ENCODE data around the gene NLRP12.

DNA sequence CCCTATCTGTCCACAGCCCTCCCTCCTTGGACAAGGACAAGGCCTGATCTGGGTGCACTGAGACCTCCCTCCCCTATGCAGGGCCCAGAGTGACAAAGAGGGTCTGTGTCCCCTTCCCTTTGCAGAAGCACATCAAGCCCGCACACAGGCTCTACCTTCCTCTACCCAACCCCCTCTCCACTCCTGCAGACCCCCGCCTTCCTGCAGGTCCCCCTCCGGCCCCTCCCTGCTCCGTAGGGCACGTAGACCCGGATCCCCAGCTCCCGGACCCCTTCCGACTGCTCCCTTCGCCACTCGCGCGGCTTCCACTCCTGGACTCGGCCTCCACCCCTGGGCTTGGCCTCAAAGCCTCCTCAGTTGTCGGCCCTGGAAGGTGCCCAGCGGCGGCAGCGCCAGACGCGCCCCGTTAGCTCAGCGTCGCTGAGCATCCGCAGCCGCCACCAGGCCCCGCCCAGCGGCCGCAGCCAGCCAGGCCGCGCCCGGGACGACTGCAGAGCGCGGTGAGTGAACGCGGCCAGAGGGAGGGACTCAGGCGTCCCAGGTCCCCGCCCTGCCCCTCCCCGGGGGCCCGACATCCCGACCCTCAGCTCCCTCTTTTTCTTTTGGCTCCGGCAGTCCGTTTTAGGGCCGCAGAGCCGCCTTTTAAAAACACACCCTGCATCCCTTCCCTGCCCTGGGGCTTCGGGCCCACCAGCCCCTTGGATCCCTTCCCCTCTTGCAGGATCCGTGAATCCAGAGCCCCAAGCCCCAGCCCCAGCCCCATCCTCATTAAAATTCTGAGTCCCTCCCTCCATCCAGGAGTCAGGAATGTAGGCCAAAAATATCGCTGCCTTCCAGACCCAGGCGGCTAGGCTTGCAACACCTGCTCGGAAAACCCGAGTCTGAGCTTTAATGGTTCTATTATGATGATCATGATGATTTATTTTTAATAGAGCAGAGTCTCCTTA is 42.1 kb upstream of the NLRP12 start:
- TF ChIP-seq, protein P1, sequence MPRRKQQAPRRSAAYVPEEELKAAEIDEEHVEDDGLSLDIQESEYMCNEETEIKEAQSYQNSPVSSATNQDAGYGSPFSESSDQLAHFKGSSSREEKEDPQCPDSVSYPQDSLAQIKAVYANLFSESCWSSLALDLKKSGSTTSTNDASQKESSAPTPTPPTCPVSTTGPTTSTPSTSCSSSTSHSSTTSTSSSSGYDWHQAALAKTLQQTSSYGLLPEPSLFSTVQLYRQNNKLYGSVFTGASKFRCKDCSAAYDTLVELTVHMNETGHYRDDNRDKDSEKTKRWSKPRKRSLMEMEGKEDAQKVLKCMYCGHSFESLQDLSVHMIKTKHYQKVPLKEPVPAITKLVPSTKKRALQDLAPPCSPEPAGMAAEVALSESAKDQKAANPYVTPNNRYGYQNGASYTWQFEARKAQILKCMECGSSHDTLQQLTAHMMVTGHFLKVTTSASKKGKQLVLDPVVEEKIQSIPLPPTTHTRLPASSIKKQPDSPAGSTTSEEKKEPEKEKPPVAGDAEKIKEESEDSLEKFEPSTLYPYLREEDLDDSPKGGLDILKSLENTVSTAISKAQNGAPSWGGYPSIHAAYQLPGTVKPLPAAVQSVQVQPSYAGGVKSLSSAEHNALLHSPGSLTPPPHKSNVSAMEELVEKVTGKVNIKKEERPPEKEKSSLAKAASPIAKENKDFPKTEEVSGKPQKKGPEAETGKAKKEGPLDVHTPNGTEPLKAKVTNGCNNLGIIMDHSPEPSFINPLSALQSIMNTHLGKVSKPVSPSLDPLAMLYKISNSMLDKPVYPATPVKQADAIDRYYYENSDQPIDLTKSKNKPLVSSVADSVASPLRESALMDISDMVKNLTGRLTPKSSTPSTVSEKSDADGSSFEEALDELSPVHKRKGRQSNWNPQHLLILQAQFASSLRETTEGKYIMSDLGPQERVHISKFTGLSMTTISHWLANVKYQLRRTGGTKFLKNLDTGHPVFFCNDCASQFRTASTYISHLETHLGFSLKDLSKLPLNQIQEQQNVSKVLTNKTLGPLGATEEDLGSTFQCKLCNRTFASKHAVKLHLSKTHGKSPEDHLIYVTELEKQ (tag by site-specific recombination; IDR thresholded peaks at IDR 0.05; ENCODE audit: borderline replicate concordance): no peak
- TF ChIP-seq, protein P2, sequence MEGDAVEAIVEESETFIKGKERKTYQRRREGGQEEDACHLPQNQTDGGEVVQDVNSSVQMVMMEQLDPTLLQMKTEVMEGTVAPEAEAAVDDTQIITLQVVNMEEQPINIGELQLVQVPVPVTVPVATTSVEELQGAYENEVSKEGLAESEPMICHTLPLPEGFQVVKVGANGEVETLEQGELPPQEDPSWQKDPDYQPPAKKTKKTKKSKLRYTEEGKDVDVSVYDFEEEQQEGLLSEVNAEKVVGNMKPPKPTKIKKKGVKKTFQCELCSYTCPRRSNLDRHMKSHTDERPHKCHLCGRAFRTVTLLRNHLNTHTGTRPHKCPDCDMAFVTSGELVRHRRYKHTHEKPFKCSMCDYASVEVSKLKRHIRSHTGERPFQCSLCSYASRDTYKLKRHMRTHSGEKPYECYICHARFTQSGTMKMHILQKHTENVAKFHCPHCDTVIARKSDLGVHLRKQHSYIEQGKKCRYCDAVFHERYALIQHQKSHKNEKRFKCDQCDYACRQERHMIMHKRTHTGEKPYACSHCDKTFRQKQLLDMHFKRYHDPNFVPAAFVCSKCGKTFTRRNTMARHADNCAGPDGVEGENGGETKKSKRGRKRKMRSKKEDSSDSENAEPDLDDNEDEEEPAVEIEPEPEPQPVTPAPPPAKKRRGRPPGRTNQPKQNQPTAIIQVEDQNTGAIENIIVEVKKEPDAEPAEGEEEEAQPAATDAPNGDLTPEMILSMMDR (tag by site-specific recombination; IDR thresholded peaks at IDR 0.05): no peak
- TF ChIP-seq ZNF10 (tag by site-specific recombination; IDR thresholded peaks at IDR 0.05): no peak
- TF ChIP-seq ZNF76 (tag by site-specific recombination; IDR thresholded peaks at IDR 0.05; ENCODE audit: borderline replicate concordance, low read depth): no peak
- TF ChIP-seq, protein P3, sequence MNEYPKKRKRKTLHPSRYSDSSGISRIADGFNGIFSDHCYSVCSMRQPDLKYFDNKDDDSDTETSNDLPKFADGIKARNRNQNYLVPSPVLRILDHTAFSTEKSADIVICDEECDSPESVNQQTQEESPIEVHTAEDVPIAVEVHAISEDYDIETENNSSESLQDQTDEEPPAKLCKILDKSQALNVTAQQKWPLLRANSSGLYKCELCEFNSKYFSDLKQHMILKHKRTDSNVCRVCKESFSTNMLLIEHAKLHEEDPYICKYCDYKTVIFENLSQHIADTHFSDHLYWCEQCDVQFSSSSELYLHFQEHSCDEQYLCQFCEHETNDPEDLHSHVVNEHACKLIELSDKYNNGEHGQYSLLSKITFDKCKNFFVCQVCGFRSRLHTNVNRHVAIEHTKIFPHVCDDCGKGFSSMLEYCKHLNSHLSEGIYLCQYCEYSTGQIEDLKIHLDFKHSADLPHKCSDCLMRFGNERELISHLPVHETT (tag by site-specific recombination; IDR thresholded peaks at IDR 0.05): no peak
- no peak for TF ChIP-seq ZNF341 (tag by site-specific recombination; IDR thresholded peaks at IDR 0.05; ENCODE audit: low read depth)
- no peak for TF ChIP-seq ZNF416 (tag by site-specific recombination; IDR thresholded peaks at IDR 0.05)
- TF ChIP-seq, protein P4, sequence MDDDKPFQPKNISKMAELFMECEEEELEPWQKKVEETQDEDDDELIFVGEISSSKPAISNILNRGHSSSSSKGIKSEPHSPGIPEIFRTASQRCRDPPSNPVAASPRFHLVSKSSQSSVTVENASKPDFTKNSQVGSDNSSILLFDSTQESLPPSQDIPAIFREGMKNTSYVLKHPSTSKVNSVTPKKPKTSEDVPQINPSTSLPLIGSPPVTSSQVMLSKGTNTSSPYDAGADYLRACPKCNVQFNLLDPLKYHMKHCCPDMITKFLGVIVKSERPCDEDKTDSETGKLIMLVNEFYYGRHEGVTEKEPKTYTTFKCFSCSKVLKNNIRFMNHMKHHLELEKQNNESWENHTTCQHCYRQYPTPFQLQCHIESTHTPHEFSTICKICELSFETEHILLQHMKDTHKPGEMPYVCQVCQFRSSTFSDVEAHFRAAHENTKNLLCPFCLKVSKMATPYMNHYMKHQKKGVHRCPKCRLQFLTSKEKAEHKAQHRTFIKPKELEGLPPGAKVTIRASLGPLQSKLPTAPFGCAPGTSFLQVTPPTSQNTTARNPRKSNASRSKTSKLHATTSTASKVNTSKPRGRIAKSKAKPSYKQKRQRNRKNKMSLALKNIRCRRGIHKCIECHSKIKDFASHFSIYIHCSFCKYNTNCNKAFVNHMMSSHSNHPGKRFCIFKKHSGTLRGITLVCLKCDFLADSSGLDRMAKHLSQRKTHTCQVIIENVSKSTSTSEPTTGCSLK (tag by site-specific recombination; IDR thresholded peaks at IDR 0.05): no peak
